ENCODE measurements around the gene ATXN3L.

The ATXN3L gene

DNA sequence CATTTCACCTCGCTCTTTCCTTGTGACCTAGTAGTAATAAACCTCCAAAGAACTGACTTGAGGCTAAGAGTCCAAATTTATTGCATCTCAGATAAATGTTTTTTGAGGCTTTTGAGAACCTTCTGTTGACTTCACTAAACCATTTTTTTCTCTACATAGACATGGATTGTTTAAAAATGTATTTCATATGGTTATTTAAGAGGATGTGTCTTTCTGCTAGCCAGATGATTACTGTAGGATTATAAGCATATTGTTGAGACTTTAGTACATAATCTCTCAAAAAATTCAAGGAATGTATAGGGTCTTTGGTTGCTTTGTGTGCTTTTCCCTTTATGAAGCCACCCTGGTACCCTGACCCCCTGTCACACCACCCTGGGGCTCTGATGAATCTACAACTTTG, 44.8 kb downstream of the ATXN3L start:
- no peak overlapping the region for H3K4me3 ChIP-seq (ENCODE audit: low read length)
- TF ChIP-seq, protein P1, sequence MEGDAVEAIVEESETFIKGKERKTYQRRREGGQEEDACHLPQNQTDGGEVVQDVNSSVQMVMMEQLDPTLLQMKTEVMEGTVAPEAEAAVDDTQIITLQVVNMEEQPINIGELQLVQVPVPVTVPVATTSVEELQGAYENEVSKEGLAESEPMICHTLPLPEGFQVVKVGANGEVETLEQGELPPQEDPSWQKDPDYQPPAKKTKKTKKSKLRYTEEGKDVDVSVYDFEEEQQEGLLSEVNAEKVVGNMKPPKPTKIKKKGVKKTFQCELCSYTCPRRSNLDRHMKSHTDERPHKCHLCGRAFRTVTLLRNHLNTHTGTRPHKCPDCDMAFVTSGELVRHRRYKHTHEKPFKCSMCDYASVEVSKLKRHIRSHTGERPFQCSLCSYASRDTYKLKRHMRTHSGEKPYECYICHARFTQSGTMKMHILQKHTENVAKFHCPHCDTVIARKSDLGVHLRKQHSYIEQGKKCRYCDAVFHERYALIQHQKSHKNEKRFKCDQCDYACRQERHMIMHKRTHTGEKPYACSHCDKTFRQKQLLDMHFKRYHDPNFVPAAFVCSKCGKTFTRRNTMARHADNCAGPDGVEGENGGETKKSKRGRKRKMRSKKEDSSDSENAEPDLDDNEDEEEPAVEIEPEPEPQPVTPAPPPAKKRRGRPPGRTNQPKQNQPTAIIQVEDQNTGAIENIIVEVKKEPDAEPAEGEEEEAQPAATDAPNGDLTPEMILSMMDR (IDR thresholded peaks at IDR 0.05; ENCODE audit: insufficient read depth, low read depth, low read length, missing control alignments), result no peak

DNA sequence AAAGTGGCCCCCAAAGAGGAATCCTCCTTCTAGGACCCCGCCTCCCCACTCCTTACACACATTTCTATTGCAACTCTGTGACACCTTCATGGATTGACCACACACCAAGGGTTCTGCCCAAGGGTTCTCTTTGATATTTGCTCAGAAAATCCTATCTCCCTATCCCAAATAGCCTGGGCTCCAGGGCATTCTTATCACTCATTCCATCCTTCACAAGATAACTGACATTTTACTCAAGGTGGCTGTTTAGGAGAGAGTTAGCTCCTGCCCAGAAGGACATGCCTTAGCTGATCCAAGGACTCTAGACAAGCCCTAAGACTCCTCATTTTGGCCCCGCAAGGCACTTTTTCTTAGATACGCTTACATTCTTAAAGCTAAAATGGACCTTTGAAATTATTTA, 47.4 kb downstream of the ATXN3L start:
- TF ChIP-seq, protein P1 (IDR thresholded peaks at IDR 0.05; ENCODE audit: insufficient read depth, low read depth, low read length, missing control alignments), result no peak
- H3K4me3 ChIP-seq (ENCODE audit: low read length), result no peak overlapping the region
- DNase-seq (ENCODE audit: low read depth), result no peak

More for the DNA sequence above, 44.8 kb downstream of the ATXN3L start:
- DNase-seq (ENCODE audit: low read depth), result no peak

DNA sequence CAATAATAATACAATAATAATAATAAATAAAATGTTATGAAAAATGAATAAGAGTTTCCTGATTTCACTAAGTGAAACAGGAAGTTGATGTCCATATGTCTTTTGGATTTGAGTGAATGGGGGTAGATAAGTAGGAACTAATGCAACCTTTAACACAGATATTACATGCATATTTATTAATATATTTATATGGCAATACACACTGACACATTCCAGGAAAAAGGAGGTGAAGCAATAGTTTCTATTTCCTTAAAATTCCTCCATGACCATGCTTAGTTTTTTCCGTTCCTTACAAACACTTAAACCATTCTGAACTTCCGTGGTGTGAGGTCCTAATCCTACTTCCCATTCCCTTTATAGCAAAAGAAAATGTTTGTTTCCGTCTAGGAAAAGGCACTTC, 48.3 kb downstream of the ATXN3L start:
- DNase-seq (ENCODE audit: low read depth), result no peak
- H3K4me3 ChIP-seq (ENCODE audit: low read length), result no peak overlapping the region
- TF ChIP-seq, protein P1 (IDR thresholded peaks at IDR 0.05; ENCODE audit: insufficient read depth, low read depth, low read length, missing control alignments), result no peak

- TF ChIP-seq, protein P1 (IDR thresholded peaks at IDR 0.05; ENCODE audit: insufficient read depth, low read depth, low read length, missing control alignments), result no peak
- no peak overlapping the region for H3K4me3 ChIP-seq (ENCODE audit: low read length)
- peak; percentile 80 for DNase-seq (ENCODE audit: low read depth)
Measured at GRCh38 chrX:13270360-13270759, 49.5 kb downstream of the ATXN3L start.

GRCh38 chrX:13268874-13269273, 51.0 kb downstream of the ATXN3L start:
- peak; percentile 16 for DNase-seq (ENCODE audit: low read depth)
- H3K4me3 ChIP-seq (ENCODE audit: low read length), result no peak overlapping the region
- TF ChIP-seq, protein P1 (IDR thresholded peaks at IDR 0.05; ENCODE audit: insufficient read depth, low read depth, low read length, missing control alignments), result no peak
